GM12878 (cell line): ENCODE measurements around the gene MYOZ1. TPM values are rescaled to one million over a fixed set of nuclear protein-coding genes. Genes with fewer than 3 reads are reported as not detected.
A peak's percentile ranks its signal among the peaks of the same experiment; 100 is the strongest.

Source experiments
- ATAC-seq: fragments of 200-7000 bp; cut with Tn5 transposase; 3 replicates; pipeline ENCODE4 v1.9.1; 2020; ENCODE audit warnings: mild to moderate bottlenecking, moderate library complexity
- Bru-seq: library from RNA; stranded (reverse); fragments of 400-500 nt; gene quantifications from one replicate; lab custom pipeline; 2021; lab: Mats Ljungman, UMichigan
- BruChase-seq, 2 experiments: library from RNA; stranded (reverse); fragments of 400-500 nt; gene quantifications; one replicate each; lab custom pipeline; 2021; lab: Mats Ljungman, UMichigan
- BruUV-seq: library from RNA; stranded (reverse); fragments of 400-500 nt; replicated peaks from 2 replicates; lab custom pipeline; 2021; lab: Mats Ljungman, UMichigan
- CTCF ChIA-PET: fragments of 300-600 bp; sonication (Branson Sonifier 250); formaldehyde crosslinking; extraction: SDS; loops from one replicate; lab custom pipeline; 2021; ENCODE audit warnings: inconsistent platforms; lab: Yijun Ruan, JAX
- POLR2A ChIA-PET: fragments of 350-600 bp; formaldehyde crosslinking; extraction: SDS; loops from one replicate; lab custom pipeline; 2021; ENCODE audit warnings: inconsistent platforms; lab: Charles Lee
- RAD21 ChIA-PET: fragments of 300-600 bp; sonication (Branson Sonifier 250); formaldehyde crosslinking; loops from one replicate; lab custom pipeline; 2023; ENCODE audit warnings: antibody characterized with exemption; ENCODE audit not compliant: unreplicated experiment; lab: Charles Lee
- SMC1A ChIA-PET: fragments of 300-600 bp; sonication (Branson Sonifier 250); formaldehyde crosslinking; loops from one replicate; lab custom pipeline; 2023; ENCODE audit not compliant: unreplicated experiment, uncharacterized antibody; lab: Charles Lee
- DNase-seq: peaks from one replicate; pipeline ENCODE4 v3.0.0-alpha.2; 2011; ENCODE audit warnings: low read depth, low spot score
- FAIRE-seq: peaks from 3 replicates; lab custom pipeline; 2011; peaks lifted over from hg19 to GRCh38; lab: Jason Lieb, UNC
- H2AFZ ChIP-seq: 2 replicates; pipeline ENCODE4 v1.6.0; 2011; ENCODE audit warnings: low read depth, low read length, control low read depth; ENCODE audit not compliant: control insufficient read depth
- H3K27ac ChIP-seq: 2 replicates; pipeline ENCODE4 v1.5.1; 2011; ENCODE audit warnings: control low read depth; ENCODE audit not compliant: control insufficient read depth, insufficient read depth
- H3K27me3 ChIP-seq, 2 experiments: replicated peaks in 1 of 2; 2 replicates each; pipeline versions ENCODE4 v1.6.0 to v1.6.1; 2011; ENCODE audit warnings: low read length in 1 of 2; ENCODE audit not compliant: control insufficient read depth in 2 of 2, insufficient read depth in 2 of 2
- H3K36me3 ChIP-seq, 2 experiments: 2 replicates each; pipeline ENCODE4 v1.5.1; 2011; ENCODE audit warnings: low read length in 1 of 2; ENCODE audit not compliant: control insufficient read depth in 2 of 2, insufficient read depth in 2 of 2
- H3K4me1 ChIP-seq: 2 replicates; pipeline ENCODE4 v1.6.1; 2011; ENCODE audit warnings: mild to moderate bottlenecking, low read length, moderate library complexity, mixed read lengths; ENCODE audit not compliant: control insufficient read depth, insufficient read depth
- H3K4me2 ChIP-seq: 2 replicates; pipeline ENCODE4 v1.6.0; 2011; ENCODE audit warnings: control low read depth; ENCODE audit not compliant: control insufficient read depth, insufficient read depth
- H3K4me3 ChIP-seq: fragments of 200-600 bp; sonication (generic); 2 replicates; pipeline ENCODE4 v1.5.1; 2016
- H3K79me2 ChIP-seq: 2 replicates; pipeline ENCODE4 v1.6.0; 2011; ENCODE audit warnings: low read length; ENCODE audit not compliant: control insufficient read depth, insufficient read depth
- H3K9ac ChIP-seq: 2 replicates; pipeline ENCODE4 v1.8.0; 2011; ENCODE audit warnings: low read length, control low read depth, mixed read lengths; ENCODE audit not compliant: control insufficient read depth, insufficient read depth
- H3K9me3 ChIP-seq: replicated peaks from 3 replicates; pipeline ENCODE4 v1.5.1; 2011; ENCODE audit warnings: mild to moderate bottlenecking, low read length; ENCODE audit not compliant: control insufficient read depth, insufficient read depth
- H4K20me1 ChIP-seq: 2 replicates; pipeline ENCODE4 v1.6.0; 2011; ENCODE audit not compliant: control insufficient read depth, insufficient read depth
- BRCA1 ChIP-seq: IDR thresholded peaks from 2 replicates; pipeline ENCODE4 v1.6.1; 2011; ENCODE audit warnings: low read depth, low read length, improper control_type of control experiment
- CBX5 ChIP-seq: sonication (generic); IDR thresholded peaks from 2 replicates; pipeline ENCODE4 v1.6.1; 2016; ENCODE audit warnings: low read depth, moderate library complexity, mild to moderate bottlenecking, inconsistent platforms
- CEBPB ChIP-seq, 2 experiments: fragments of 150-350 bp in 1 of 2; IDR thresholded peaks; 2 replicates each; pipeline ENCODE4 v1.6.1; 2012 to 2014; ENCODE audit warnings: low read depth in 2 of 2, low read length in 2 of 2, borderline replicate concordance in 1 of 2, inconsistent platforms in 1 of 2
- CREB1 ChIP-seq: IDR thresholded peaks from 2 replicates; pipeline ENCODE4 v1.6.1; 2012; ENCODE audit warnings: low read depth, mild to moderate bottlenecking, inconsistent platforms
- HCFC1 ChIP-seq: fragments of 150-350 bp; IDR thresholded peaks from 2 replicates; pipeline ENCODE4 v1.6.1; 2014; ENCODE audit warnings: low read length
- HDAC6 ChIP-seq: fragments of 200-600 bp; sonication (generic); IDR thresholded peaks from one replicate; pipeline ENCODE4 v1.8.0; 2017; ENCODE audit warnings: antibody characterized with exemption; ENCODE audit not compliant: unreplicated experiment
- KDM1A ChIP-seq: fragments of 200-600 bp; sonication (generic); IDR thresholded peaks from 2 replicates; pipeline ENCODE4 v1.6.1; 2016; ENCODE audit warnings: borderline replicate concordance
- MYB ChIP-seq: fragments of 150-350 bp; IDR thresholded peaks from 2 replicates; pipeline ENCODE4 v1.6.1; 2014; ENCODE audit warnings: mild to moderate bottlenecking, low read depth, low read length, borderline replicate concordance
- POU2F2 ChIP-seq: IDR thresholded peaks from 3 replicates; pipeline ENCODE4 v1.6.1; 2011; ENCODE audit warnings: low read depth, mild to moderate bottlenecking, low read length, borderline replicate concordance
- RAD51 ChIP-seq: fragments of 450-650 bp; IDR thresholded peaks from 2 replicates; pipeline ENCODE4 v1.6.1; 2016; ENCODE audit warnings: moderate library complexity, mild to moderate bottlenecking, inconsistent platforms
- RBBP5 ChIP-seq: fragments of 200-600 bp; sonication (generic); conservative IDR thresholded peaks from 2 replicates; pipeline ENCODE4 v1.6.1; 2016
- RFX5 ChIP-seq: IDR thresholded peaks from 2 replicates; pipeline ENCODE4 v1.6.1; 2011; ENCODE audit warnings: low read depth, low read length, improper control_type of control experiment
- SMARCA5 ChIP-seq: fragments of 450-650 bp; IDR thresholded peaks from 2 replicates; pipeline ENCODE4 v1.6.1; 2017; ENCODE audit warnings: mild to moderate bottlenecking
- STAT3 ChIP-seq: IDR thresholded peaks from 2 replicates; pipeline ENCODE4 v1.6.1; 2011; ENCODE audit warnings: low read depth, low read length, improper control_type of control experiment
- TARDBP ChIP-seq: IDR thresholded peaks from 2 replicates; pipeline ENCODE4 v1.6.1; 2016; ENCODE audit warnings: borderline replicate concordance
- YBX1 ChIP-seq: fragments of 450-650 bp; IDR thresholded peaks from 2 replicates; pipeline ENCODE4 v1.6.1; 2016; ENCODE audit warnings: antibody characterized with exemption
- ZNF207 ChIP-seq: fragments of 450-650 bp; IDR thresholded peaks from 2 replicates; pipeline ENCODE4 v1.6.1; 2014; ENCODE audit warnings: antibody characterized with exemption, mild to moderate bottlenecking, borderline replicate concordance
- WGBS: methylation state at CpG from one replicate; pipeline ENCODE4 v1.1.6; 2016; ENCODE audit warnings: low lambda C conversion rate; ENCODE audit not compliant: insufficient replicate concordance, insufficient coverage; ENCODE audit errors: missing lambda C conversion rate; 5-methylcytosine and 5-hydroxymethylcytosine counted together
- in situ Hi-C: fragments of 300-500 bp; cut with MboI; formaldehyde crosslinking; loops from 9 replicates; pipeline ENCODE4 v1.14.3; 2018; ENCODE audit warnings: mixed read lengths
- intact Hi-C: fragments of 100-400 bp; cut with micrococcal nuclease; formaldehyde crosslinking; loops from one replicate; pipeline ENCODE4 v1.14.2; 2022; ENCODE audit not compliant: unreplicated experiment
- long read RNA-seq, 2 experiments: library from polyadenylated mRNA; unstranded; transcript quantifications; one replicate each; pipeline ENCODE4 v2.0.0, GENCODE V29; 2019 to 2020
- polyA minus RNA-seq, 3 experiments: library from RNA; depleted of rRNA, polyadenylated mRNA; stranded (reverse); fragments of >200 nt; gene quantifications; 2 replicates each; pipeline ENCODE4 v1.2.3, GENCODE V29; 2011
- polyA plus RNA-seq, 11 experiments: library from polyadenylated mRNA; depleted of rRNA in 4 of 11; unstranded in 6 of 11; stranded (reverse) in 5 of 11; fragments of >200 nt; fragmentation: Nextera tagmentation in 4 of 11; fragmentation: Illumina TruSeq in 1 of 11; extraction: Ambion mirVana in 4 of 11; extraction: Trizol in 1 of 11; gene quantifications; 1 replicate in 1 of 11; 2 replicates in 10 of 11; pipeline versions ENCODE4 v1.2.1 to v1.2.3, GENCODE V29; 2011 to 2016; ENCODE audit warnings: inconsistent platforms in 2 of 11, missing spikeins in 2 of 11, low read depth in 1 of 11
- total RNA-seq, 4 experiments: library from RNA; depleted of rRNA in 3 of 4; stranded (reverse); fragments of >200 nt in 3 of 4; fragmentation: Illumina TruSeq in 1 of 4; extraction: Trizol in 1 of 4; gene quantifications; 2 replicates each; pipeline versions ENCODE4 v1.2.1 to v1.2.3, GENCODE V29; 2013 to 2021
- TF ChIP-seq, protein P1 (sequence below): fragments of 150-350 bp; IDR thresholded peaks from 2 replicates; pipeline ENCODE4 v1.6.1; 2016; ENCODE audit warnings: low read depth, low read length

Gene MYOZ1
- not detected in 2 replicates for total RNA-seq (2013; cell fraction: nucleolus; rRNA removed)
- total RNA-seq (2014; rRNA removed) (0.54 and 0.56 TPM in 2 replicates), total RNA-seq (2014; rRNA removed; fragmentation: Illumina TruSeq; extraction: Trizol) (0.58 and 0.78 TPM in 2 replicates), total RNA-seq (2021) (0.66 and 0.67 TPM in 2 replicates), polyA plus RNA-seq (2011; rRNA removed) (0.05 and 0.07 TPM in 2 replicates), polyA plus RNA-seq (2014; fragmentation: Illumina TruSeq; extraction: Trizol) (0.46 and 0.78 TPM in 2 replicates), polyA plus RNA-seq (2014; fragmentation: Nextera tagmentation; extraction: Ambion mirVana) (under 1 TPM; 0.11 to 0.35 TPM), polyA plus RNA-seq (2014; rRNA removed) (0.95 and 1.5 TPM in 2 replicates), polyA plus RNA-seq (2016; fragmentation: Nextera tagmentation; extraction: Ambion mirVana) (1 to 10 TPM; 1.3 to 2.0 TPM), polyA minus RNA-seq (2011; rRNA and poly(A)+ RNA removed) (not detected in 2 replicates), Bru-seq, nascent RNA (percentile 12 among the genes with signal in this experiment), BruChase-seq, experiment 1, labeled RNA remaining after a 6-hour chase (percentile 18 among the genes with signal in this experiment), BruChase-seq, experiment 2, labeled RNA remaining after a 2-hour chase (percentile 16 among the genes with signal in this experiment)
- not detected for polyA plus RNA-seq (2011; ENCODE audit: low read depth)
- 0.07 and 0.10 TPM in 2 replicates for polyA plus RNA-seq (2011; cell fraction: cytosol; rRNA removed)
- polyA plus RNA-seq (2011; cell fraction: nucleus; rRNA removed): 0.09 and 0.12 TPM in 2 replicates
- polyA plus RNA-seq (2012): 0.19 and 0.45 TPM in 2 replicates
- polyA minus RNA-seq (2011; cell fraction: cytosol; rRNA and poly(A)+ RNA removed): not detected in 2 replicates
- not detected in 2 replicates for polyA minus RNA-seq (2011; cell fraction: nucleus; rRNA and poly(A)+ RNA removed)
- long read RNA-seq, experiment 1: 0 reads
- long read RNA-seq, experiment 2: 0 reads

- in situ Hi-C loops: loop anchor here (5.0 kb wide), 2 partner anchors 109 to 384 kb away; no protein-coding TSS in a partner anchor
- RAD21 ChIA-PET: interaction anchor here (0.6 to 5.4 kb wide), 3 partner anchors 24 to 112 kb away, joined by 3 to 96 read pairs (median 3); no protein-coding TSS in a partner anchor
Observed at GRCh38 chr10:73641328-73642060, at the start of gene MYOZ1. Gene MYOZ1 (minus strand): TSS chr10:73641474. CDS start chr10:73640017, 1,457 bp downstream.

More at GRCh38 chr10:73641328-73642060, at the start of gene MYOZ1:
- ChIA-PET POLR2A (no interaction called here), CTCF (interaction anchor here (0.6 to 5.2 kb wide), 4 partner anchors 8 to 113 kb away, joined by 3 to 60 read pairs (median 7); no protein-coding TSS in a partner anchor), SMC1A (interaction anchor here (0.6 to 5.6 kb wide), 4 partner anchors 12 to 1413 kb away, joined by 3 to 134 read pairs (median 3); no protein-coding TSS in a partner anchor)
- WGBS: 66% methylated on average over 9 of the region's 9 CpGs
- H3K9me3 ChIP-seq: no peaks in the 10 kb centered on the region
- H4K20me1 ChIP-seq: no peaks in the 10 kb centered on the region
- no peak for TF ChIP-seq YBX1
- TF ChIP-seq CBX5: no peak
- TF ChIP-seq BRCA1: no peak
- TF ChIP-seq CREB1: no peak
- no peak for TF ChIP-seq ZNF207
- TF ChIP-seq RBBP5: no peak
- TF ChIP-seq POU2F2: no peak
- TF ChIP-seq HDAC6: no peak
- no peak for TF ChIP-seq CEBPB (IDR thresholded peaks at IDR 0.05; ENCODE audit: borderline replicate concordance in 1 of 2, low read depth in 2 of 2, low read length in 2 of 2)
- no peak for TF ChIP-seq HCFC1
- TF ChIP-seq SMARCA5: no peak
- TF ChIP-seq RAD51: no peak
- TF ChIP-seq MYB: no peak
- TF ChIP-seq STAT3: no peak
- TF ChIP-seq KDM1A: no peak
- TF ChIP-seq, protein P1, sequence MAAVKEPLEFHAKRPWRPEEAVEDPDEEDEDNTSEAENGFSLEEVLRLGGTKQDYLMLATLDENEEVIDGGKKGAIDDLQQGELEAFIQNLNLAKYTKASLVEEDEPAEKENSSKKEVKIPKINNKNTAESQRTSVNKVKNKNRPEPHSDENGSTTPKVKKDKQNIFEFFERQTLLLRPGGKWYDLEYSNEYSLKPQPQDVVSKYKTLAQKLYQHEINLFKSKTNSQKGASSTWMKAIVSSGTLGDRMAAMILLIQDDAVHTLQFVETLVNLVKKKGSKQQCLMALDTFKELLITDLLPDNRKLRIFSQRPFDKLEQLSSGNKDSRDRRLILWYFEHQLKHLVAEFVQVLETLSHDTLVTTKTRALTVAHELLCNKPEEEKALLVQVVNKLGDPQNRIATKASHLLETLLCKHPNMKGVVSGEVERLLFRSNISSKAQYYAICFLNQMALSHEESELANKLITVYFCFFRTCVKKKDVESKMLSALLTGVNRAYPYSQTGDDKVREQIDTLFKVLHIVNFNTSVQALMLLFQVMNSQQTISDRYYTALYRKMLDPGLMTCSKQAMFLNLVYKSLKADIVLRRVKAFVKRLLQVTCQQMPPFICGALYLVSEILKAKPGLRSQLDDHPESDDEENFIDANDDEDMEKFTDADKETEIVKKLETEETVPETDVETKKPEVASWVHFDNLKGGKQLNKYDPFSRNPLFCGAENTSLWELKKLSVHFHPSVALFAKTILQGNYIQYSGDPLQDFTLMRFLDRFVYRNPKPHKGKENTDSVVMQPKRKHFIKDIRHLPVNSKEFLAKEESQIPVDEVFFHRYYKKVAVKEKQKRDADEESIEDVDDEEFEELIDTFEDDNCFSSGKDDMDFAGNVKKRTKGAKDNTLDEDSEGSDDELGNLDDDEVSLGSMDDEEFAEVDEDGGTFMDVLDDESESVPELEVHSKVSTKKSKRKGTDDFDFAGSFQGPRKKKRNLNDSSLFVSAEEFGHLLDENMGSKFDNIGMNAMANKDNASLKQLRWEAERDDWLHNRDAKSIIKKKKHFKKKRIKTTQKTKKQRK: no peak
- TF ChIP-seq TARDBP: no peak
- no peak for TF ChIP-seq RFX5
- H3K9ac ChIP-seq: no peak within 1 kb of the TSS
- FAIRE-seq (no peak), DNase-seq (no peak), ATAC-seq (no peak)
- intact Hi-C loops: no loop called here
- H2AFZ ChIP-seq: peak within 1 kb of the TSS; percentile 31; the same call in 1 of the 2 replicates
- H3K27ac ChIP-seq: no peak within 1 kb of the TSS
- no peaks in the 10 kb centered on the region for H3K27me3 ChIP-seq
- no peaks in the 10 kb centered on the region for H3K79me2 ChIP-seq
- no peaks in the 10 kb centered on the region for H3K36me3 ChIP-seq
- peaks cover 18% of the 10 kb centered on the region for H3K4me1 ChIP-seq
- H3K4me2 ChIP-seq: no peak within 1 kb of the TSS
- no TSS peak for BruUV-seq
- H3K4me3 ChIP-seq: no peak within 1 kb of the TSS
